HepG2 (cell line): Measurements from ENCODE around the gene PIEZO2. TPM values are rescaled to one million over a fixed set of nuclear protein-coding genes. Genes with fewer than 3 reads are reported as not detected.

ENCODE experiments used
- CCDC6 ChIP-seq: sonication (generic); formaldehyde crosslinking; IDR thresholded peaks from 2 replicates; pipeline ENCODE4 v1.8.1; 2022; ENCODE audit warnings: mild to moderate bottlenecking, missing genetic modification reagents, moderate library complexity
- CEBPG ChIP-seq: IDR thresholded peaks from 2 replicates; pipeline ENCODE4 v1.6.1; 2016
- CREM ChIP-seq, 2 experiments: sonication (generic) in 1 of 2; formaldehyde crosslinking in 1 of 2; IDR thresholded peaks; 2 replicates each; pipeline versions ENCODE4 v1.4.0 to v1.6.1; 2016 to 2020; ENCODE audit warnings: antibody characterized with exemption in 1 of 2, mild to moderate bottlenecking in 1 of 2, missing genetic modification reagents in 1 of 2
- ETV5 ChIP-seq: IDR thresholded peaks from 2 replicates; pipeline ENCODE4 v1.6.1; 2018; ENCODE audit warnings: missing biosample characterization, missing genetic modification reagents, inconsistent platforms, borderline replicate concordance
- GATAD2A ChIP-seq: IDR thresholded peaks from 2 replicates; pipeline ENCODE4 v1.6.1; 2016
- GMEB2 ChIP-seq: IDR thresholded peaks from 2 replicates; pipeline ENCODE4 v1.6.1; 2016; ENCODE audit warnings: missing biosample characterization, missing genetic modification reagents, low read depth
- HBP1 ChIP-seq: IDR thresholded peaks from 2 replicates; pipeline ENCODE4 v1.6.1; 2016; ENCODE audit warnings: low read depth, control low read depth
- HMG20A ChIP-seq: IDR thresholded peaks from 2 replicates; pipeline ENCODE4 v1.6.1; 2016; ENCODE audit warnings: borderline replicate concordance
- IRX3 ChIP-seq: sonication (generic); formaldehyde crosslinking; IDR thresholded peaks from 2 replicates; pipeline ENCODE4 v1.8.1; 2023; ENCODE audit warnings: mild to moderate bottlenecking, low read depth, missing genetic modification reagents, borderline replicate concordance
- MIER2 ChIP-seq: IDR thresholded peaks from 2 replicates; pipeline ENCODE4 v1.6.1; 2016; ENCODE audit warnings: missing biosample characterization, missing genetic modification reagents
- NR3C1 ChIP-seq: sonication (generic); formaldehyde crosslinking; IDR thresholded peaks from 2 replicates; pipeline ENCODE4 v1.4.0; 2020; ENCODE audit warnings: missing genetic modification reagents
- PHB2 ChIP-seq: fragments of 450-650 bp; IDR thresholded peaks from 2 replicates; pipeline ENCODE4 v1.6.1; 2018; ENCODE audit not compliant: partially characterized antibody
- POLR2AphosphoS2 ChIP-seq: IDR thresholded peaks from 2 replicates; pipeline ENCODE4 v1.6.1; 2011; ENCODE audit warnings: low read depth, low read length, improper control_type of control experiment
- RXRB ChIP-seq: IDR thresholded peaks from 2 replicates; pipeline ENCODE4 v1.6.1; 2016; ENCODE audit warnings: borderline replicate concordance, missing genetic modification reagents, missing compliant biosample characterization
- SNAPC5 ChIP-seq: sonication (generic); formaldehyde crosslinking; IDR thresholded peaks from 2 replicates; pipeline ENCODE4 v1.8.1; 2023; ENCODE audit warnings: mild to moderate bottlenecking, missing genetic modification reagents, borderline replicate concordance
- TBX2 ChIP-seq: sonication (generic); formaldehyde crosslinking; IDR thresholded peaks from 2 replicates; pipeline ENCODE4 v1.5.0; 2020; ENCODE audit warnings: missing genetic modification reagents, mild to moderate bottlenecking, borderline replicate concordance
- THAP9 ChIP-seq: sonication (generic); formaldehyde crosslinking; IDR thresholded peaks from 2 replicates; pipeline ENCODE4; 2020; ENCODE audit warnings: missing genetic modification reagents, mild to moderate bottlenecking, borderline replicate concordance
- XBP1 ChIP-seq: sonication (generic); formaldehyde crosslinking; IDR thresholded peaks from 2 replicates; pipeline ENCODE4 v1.5.0; 2020; ENCODE audit warnings: missing genetic modification reagents
- ZBTB20 ChIP-seq: sonication (generic); formaldehyde crosslinking; IDR thresholded peaks from 2 replicates; pipeline ENCODE4 v1.8.1; 2023; ENCODE audit warnings: missing genetic modification reagents, low read depth, mild to moderate bottlenecking, borderline replicate concordance
- ZFP90 ChIP-seq: sonication (generic); formaldehyde crosslinking; IDR thresholded peaks from 2 replicates; pipeline ENCODE4 v1.8.0; 2022; ENCODE audit warnings: missing genetic modification reagents, mild to moderate bottlenecking, inconsistent platforms, borderline replicate concordance
- ZNF205 ChIP-seq: IDR thresholded peaks from 2 replicates; pipeline ENCODE4 v1.6.1; 2018; ENCODE audit warnings: missing biosample characterization, missing genetic modification reagents
- ZNF207 ChIP-seq: fragments of 450-650 bp; IDR thresholded peaks from 2 replicates; pipeline ENCODE4 v1.6.1; 2016; ENCODE audit warnings: antibody characterized with exemption, borderline replicate concordance
- ZNF234 ChIP-seq: sonication (generic); formaldehyde crosslinking; conservative IDR thresholded peaks from 2 replicates; pipeline ENCODE4 v1.5.1; 2020; ENCODE audit warnings: mild to moderate bottlenecking, missing genetic modification reagents
- ZNF468 ChIP-seq: sonication (generic); formaldehyde crosslinking; IDR thresholded peaks from 2 replicates; pipeline ENCODE4 v1.8.0; 2022; ENCODE audit warnings: mild to moderate bottlenecking, moderate library complexity, missing genetic modification reagents
- ZNF550 ChIP-seq: sonication (generic); formaldehyde crosslinking; IDR thresholded peaks from 2 replicates; pipeline ENCODE4 v1.4.0; 2020; ENCODE audit warnings: mild to moderate bottlenecking, missing genetic modification reagents, borderline replicate concordance
- ZNF670 ChIP-seq: sonication (generic); formaldehyde crosslinking; IDR thresholded peaks from 2 replicates; pipeline ENCODE4 v1.8.0; 2022; ENCODE audit warnings: mild to moderate bottlenecking, missing genetic modification reagents, borderline replicate concordance
- ZSCAN12 ChIP-seq: sonication (generic); formaldehyde crosslinking; IDR thresholded peaks from 2 replicates; pipeline ENCODE4 v1.9.0; 2021; ENCODE audit warnings: mild to moderate bottlenecking, missing genetic modification reagents
- polyA plus RNA-seq, 8 experiments: library from polyadenylated mRNA; depleted of rRNA in 3 of 8; stranded (reverse) in 7 of 8; unstranded in 1 of 8; fragments of >200 nt; fragmentation: Illumina TruSeq in 4 of 8; extraction: Trizol in 4 of 8; gene quantifications; 2 replicates each; pipeline versions ENCODE4 v1.2.1 to v1.2.3, GENCODE V29; 2011 to 2016; ENCODE audit warnings: low read depth in 4 of 8, missing spikeins in 1 of 8, mixed read lengths in 1 of 8; ENCODE audit not compliant: insufficient read depth in 1 of 8
- total RNA-seq, 5 experiments: library from RNA; depleted of rRNA; stranded (reverse); fragments of >200 nt; fragmentation: Illumina TruSeq; extraction: Trizol; gene quantifications; 2 replicates each; pipeline ENCODE4 v1.2.3, GENCODE V29; 2016; ENCODE audit warnings: low read depth in 1 of 5

Gene PIEZO2
- total and polyA plus RNA-seq, 2 of the 13 experiments (the other 11 are each of a cell fraction or from before 2014, with no cell fraction given) = 15.2 to 27.2 TPM

- no peak for TF ChIP-seq POLR2AphosphoS2
- peak; percentile 60; the same call in 1 of the 2 replicates for TF ChIP-seq ZBTB20 (CRISPR knock-in tag)
- no peak for TF ChIP-seq IRX3 (CRISPR knock-in tag)
- no peak for TF ChIP-seq ZSCAN12 (CRISPR knock-in tag)
- TF ChIP-seq ZFP90 = no peak
- peak; percentile 66; the same call in 1 of the 2 replicates for TF ChIP-seq TBX2 (CRISPR knock-in tag)
- no peak for TF ChIP-seq ZNF468 (CRISPR knock-in tag)
- TF ChIP-seq HBP1 (CRISPR knock-in tag) = no peak
- no peak for TF ChIP-seq ZNF207
- peak; percentile 31; the same call in 1 of the 2 replicates for TF ChIP-seq HMG20A (CRISPR knock-in tag)
- TF ChIP-seq ZNF670 (CRISPR knock-in tag) = no peak
- TF ChIP-seq ZNF550 (CRISPR knock-in tag) = no peak
- no peak for TF ChIP-seq CEBPG (CRISPR knock-in tag)
- no peak for TF ChIP-seq GMEB2 (CRISPR knock-in tag)
- TF ChIP-seq GATAD2A (CRISPR knock-in tag) = peak; percentile 66
- TF ChIP-seq NR3C1 (CRISPR knock-in tag) = no peak
- 0 out of 2 replicates have a peak, but pooled peaks have one; percentile 39 for TF ChIP-seq RXRB (CRISPR knock-in tag)
- TF ChIP-seq CREM (IDR thresholded peaks at IDR 0.05) = peak; percentile 39; the same call in 1 of the 2 replicates
- TF ChIP-seq CREM (CRISPR knock-in tag; IDR thresholded peaks at IDR 0.05) = no peak
- TF ChIP-seq SNAPC5 (CRISPR knock-in tag) = no peak
- TF ChIP-seq THAP9 (CRISPR knock-in tag) = no peak
- no peak for TF ChIP-seq CCDC6 (CRISPR knock-in tag)
- no peak for TF ChIP-seq MIER2 (CRISPR knock-in tag)
- TF ChIP-seq ETV5 = no peak
- no peak for TF ChIP-seq ZNF205 (CRISPR knock-in tag)
- TF ChIP-seq PHB2 = no peak
- TF ChIP-seq XBP1 (CRISPR knock-in tag) = no peak
- no peak for TF ChIP-seq ZNF234 (CRISPR knock-in tag)
Measured at GRCh38 chr18:10901329-10901728, 248.0 kb downstream of the PIEZO2 start (continued).
